Endothelial cell of umbilical vein (primary cell): ENCODE measurements around the gene CADPS. TPM values are rescaled to one million over a fixed set of nuclear protein-coding genes. Genes with fewer than 3 reads are reported as not detected.

ENCODE experiments used
- BruUV-seq: library from RNA; stranded (reverse); fragments of 400-500 nt; replicated peaks from 2 replicates; lab custom pipeline; 2021; lab: Mats Ljungman, UMichigan
- CTCF ChIA-PET: fragments of 300-600, 350-600 bp; sonication (Branson Sonifier 250); formaldehyde crosslinking; loops from one replicate; lab custom pipeline; 2021; ENCODE audit warnings: antibody characterized with exemption, inconsistent platforms; lab: Charles Lee
- POLR2A ChIA-PET: fragments of 300-600, 350-600 bp; sonication (Branson Sonifier 250); formaldehyde crosslinking; loops from one replicate; lab custom pipeline; 2021; ENCODE audit warnings: antibody characterized with exemption, inconsistent platforms; lab: Charles Lee
- DNase-seq: peaks from one replicate; pipeline ENCODE4 v3.0.0-alpha.2; 2011; ENCODE audit warnings: low read depth, low spot score
- FAIRE-seq: peaks from 2 replicates; lab custom pipeline; 2011; peaks lifted over from hg19 to GRCh38; lab: Jason Lieb, UNC
- H2AFZ ChIP-seq: 2 replicates; pipeline ENCODE4 v1.6.0; 2012; ENCODE audit warnings: low read depth, low read length, control low read depth, inconsistent platforms
- H3K27ac ChIP-seq: 2 replicates; pipeline ENCODE4 v1.5.1; 2011; ENCODE audit warnings: low read depth, mild to moderate bottlenecking, control low read depth, low read length, moderate library complexity; ENCODE audit not compliant: insufficient read depth
- H3K27me3 ChIP-seq, 2 experiments: 2 replicates each; pipeline versions ENCODE4 v1.6.0 to v1.6.1; 2011; ENCODE audit warnings: low read length in 2 of 2, mixed read lengths in 1 of 2; ENCODE audit not compliant: control insufficient read depth in 2 of 2, insufficient read depth in 2 of 2
- H3K36me3 ChIP-seq, 2 experiments: 2 replicates in 1 of 2; 3 replicates in 1 of 2; pipeline ENCODE4 v1.5.1; 2011; ENCODE audit warnings: low read length in 2 of 2, mild to moderate bottlenecking in 1 of 2, moderate library complexity in 1 of 2; ENCODE audit not compliant: control insufficient read depth in 2 of 2, insufficient read depth in 2 of 2; ENCODE audit errors: extremely low read depth in 1 of 2
- H3K4me1 ChIP-seq: 3 replicates; pipeline ENCODE4 v1.5.1; 2011; ENCODE audit warnings: mild to moderate bottlenecking, low read length; ENCODE audit not compliant: control insufficient read depth, insufficient read depth; ENCODE audit errors: extremely low read depth
- H3K4me2 ChIP-seq: 2 replicates; pipeline ENCODE4 v1.6.1; 2011; ENCODE audit warnings: low read length, control low read depth, mixed read lengths; ENCODE audit not compliant: insufficient read depth
- H3K4me3 ChIP-seq, 3 experiments: fragments of 200-600 bp in 1 of 3; sonication (generic), shearing (Covaris generic) in 1 of 3; replicated peaks in 1 of 3; 2 replicates each; pipeline ENCODE4 v1.5.1; 2011 to 2016; ENCODE audit warnings: control low read depth in 3 of 3, low read length in 3 of 3, mild to moderate bottlenecking in 2 of 3, inconsistent platforms in 1 of 3, low read depth in 1 of 3, moderate library complexity in 1 of 3; ENCODE audit not compliant: insufficient read depth in 1 of 3
- H3K79me2 ChIP-seq: 2 replicates; pipeline ENCODE4 v1.6.0; 2012; ENCODE audit warnings: low read length, inconsistent platforms; ENCODE audit not compliant: control insufficient read depth, insufficient read depth
- H3K9ac ChIP-seq: replicated peaks from 2 replicates; pipeline ENCODE3; 2011; ENCODE audit warnings: low read length, control low read depth; ENCODE audit not compliant: insufficient read depth; ENCODE audit errors: extremely low read depth
- H3K9me1 ChIP-seq: replicated peaks from 3 replicates; pipeline ENCODE4 v1.6.0; 2011; ENCODE audit warnings: mild to moderate bottlenecking, low read length; ENCODE audit not compliant: control insufficient read depth, insufficient read depth; ENCODE audit errors: extremely low read depth
- H3K9me3 ChIP-seq: replicated peaks from 2 replicates; pipeline ENCODE4 v1.5.1; 2012; ENCODE audit warnings: low read length, inconsistent platforms; ENCODE audit not compliant: control insufficient read depth, insufficient read depth
- H4K20me1 ChIP-seq: replicated peaks from 2 replicates; pipeline ENCODE3; 2011; ENCODE audit warnings: mild to moderate bottlenecking, low read length; ENCODE audit not compliant: control insufficient read depth, insufficient read depth; ENCODE audit errors: extremely low read depth
- CTCF ChIP-seq, 2 donors: IDR thresholded peaks; 1 replicate in 1 of 2; 2 replicates in 1 of 2; pipeline ENCODE4 v1.5.1; 2011; ENCODE audit warnings: low read length in 2 of 2, mild to moderate bottlenecking in 2 of 2, moderate library complexity in 2 of 2, control low read depth in 1 of 2, inconsistent platforms in 1 of 2, low read depth in 1 of 2; ENCODE audit not compliant: insufficient read depth in 1 of 2; ENCODE audit errors: extremely low read depth in 1 of 2
- dilution Hi-C: fragments of 300-500 bp; cut with MboI; formaldehyde crosslinking; loops from one replicate; pipeline ENCODE4 v1.15.0; 2019; ENCODE audit warnings: low sequenced_read_pairs; ENCODE audit not compliant: extremely low pct_ligation_motif_present
- intact Hi-C: fragments of 100-400 bp; cut with micrococcal nuclease; formaldehyde crosslinking; loops from one replicate; pipeline ENCODE4 v1.10.0; 2022
- polyA plus RNA-seq, 4 experiments: library from polyadenylated mRNA; depleted of rRNA in 3 of 4; stranded (reverse) in 3 of 4; unstranded in 1 of 4; fragments of >200 nt; gene quantifications; 2 replicates each; pipeline versions ENCODE4 v1.2.1 to v1.2.3, GENCODE V29; 2011 to 2012; ENCODE audit warnings: missing spikeins in 1 of 4
- total RNA-seq: library from RNA; stranded (reverse); gene quantifications from 2 replicates; pipeline ENCODE4 v1.2.3, GENCODE V29; 2021

CADPS gene
- total and polyA plus RNA-seq, 2 donors (not counting 3 experiments of a cell fraction or from before 2014, with no cell fraction given) = not detected

- no peak overlapping the region for H3K4me3 ChIP-seq
Measured at GRCh38 chr3:62378311-62378789, 496.9 kb downstream of the CADPS start.

More at GRCh38 chr3:62378311-62378789, 496.9 kb downstream of the CADPS start:
- Histone ChIP-seq H3K4me2 (no peak overlapping the region), H3K4me1 (no peaks in the 10 kb centered on the region), H3K9me3 (no peaks in the 10 kb centered on the region), H2AFZ (no peak overlapping the region), H4K20me1 (no peaks in the 10 kb centered on the region), H3K36me3 (no peaks in the 10 kb centered on the region), H3K27me3 (peaks cover 80 to 89% of the 10 kb centered on the region in 2 experiments), H3K9me1 (no peaks in the 10 kb centered on the region), H3K27ac (no peak overlapping the region), H3K9ac (no peak overlapping the region), H3K79me2 (no peaks in the 10 kb centered on the region)
- dilution Hi-C loops (no loop called here), intact Hi-C loops (no loop called here)
- no peak for TF ChIP-seq CTCF (IDR thresholded peaks at IDR 0.05; ENCODE audit: extremely low read depth in 1 of 2, insufficient read depth in 1 of 2, low read depth in 1 of 2, low read length in 2 of 2)
- no peak for FAIRE-seq
- no peak for DNase-seq
- ChIA-PET CTCF (no interaction called here), POLR2A (no interaction called here)
- BruUV-seq = no TSS peak
